Jurkat, Clone E6-1 (cell line): ENCODE measurements around the gene POLR2H.

ENCODE experiments used
- DNase-seq: peaks from one replicate; pipeline ENCODE4 v3.0.0-alpha.2; 2011; ENCODE audit warnings: low read depth, low spot score
- H3K4me3 ChIP-seq: 2 replicates; pipeline ENCODE4 v1.5.1; 2011; ENCODE audit warnings: mild to moderate bottlenecking, low read length, control low read depth, moderate library complexity

POLR2H gene

GRCh38 chr3:184409946-184410500 lies 48.5 kb downstream of the POLR2H start:
- no peak for DNase-seq
- H3K4me3 ChIP-seq: no peak overlapping the region

- no peak for DNase-seq
- no peak overlapping the region for H3K4me3 ChIP-seq
These were observed 53.1 kb downstream of the POLR2H start for GRCh38 chr3:184414418-184415202.

- peak; percentile 15 for DNase-seq
- H3K4me3 ChIP-seq: no peak overlapping the region
These were observed 53.6 kb downstream of the POLR2H start for GRCh38 chr3:184415203-184415490.

- peak; percentile 66 for DNase-seq
- H3K4me3 ChIP-seq: no peak overlapping the region
These were observed 56.3 kb downstream of the POLR2H start for GRCh38 chr3:184417619-184418327.
